Body of pancreas (tissue), 4 donors: ENCODE measurements around the gene SLCO2B1.

Experiments
- CTCF ChIP-seq, 7 experiments: fragments of 450-650 bp in 4 of 7; fragments of 200-600 bp in 3 of 7; sonication (generic) in 3 of 7; IDR thresholded peaks; one replicate each; pipeline ENCODE4 v1.5.1; 2016 to 2019; ENCODE audit warnings: antibody characterized with exemption in 7 of 7
- POLR2A ChIP-seq, 3 donors: fragments of 450-650 bp; IDR thresholded peaks; one replicate each; pipeline ENCODE4 v1.6.1; 2016; ENCODE audit warnings: antibody characterized with exemption in 3 of 3, mild to moderate bottlenecking in 2 of 3

- TF ChIP-seq POLR2A (IDR thresholded peaks at IDR 0.05) (no peak), CTCF (IDR thresholded peaks at IDR 0.05) (no peak)
Observed at GRCh38 chr11:75145196-75145971, 5.5 kb upstream of the SLCO2B1 start.
